GM23338 (cell line): ENCODE data around the gene HYKK. TPM values are rescaled to one million over a fixed set of nuclear protein-coding genes. Genes with fewer than 3 reads are reported as not detected.

Source experiments
- ATAC-seq: fragments of 200-7000 bp; cut with Tn5 transposase; 3 replicates; pipeline ENCODE4 v1.9.1; 2020
- DNase-seq: peaks from one replicate; pipeline ENCODE4 v3.0.0-alpha.2; 2015; ENCODE audit warnings: low spot score
- H2AFZ ChIP-seq: fragments of 200-600 bp; sonication (generic); 2 replicates; pipeline ENCODE4 v1.8.0; 2016; ENCODE audit warnings: antibody characterized with exemption, mild to moderate bottlenecking, moderate library complexity
- H3F3A ChIP-seq: fragments of 200-600 bp; sonication (generic); replicated peaks from 2 replicates; pipeline ENCODE4 v1.8.0; 2017; ENCODE audit warnings: antibody characterized with exemption, mixed run types, low read depth
- H3K27ac ChIP-seq: fragments of 200-600 bp; sonication (generic); 2 replicates; pipeline ENCODE4 v1.6.1; 2016; ENCODE audit warnings: low read depth
- H3K27me3 ChIP-seq: fragments of 200-600 bp; sonication (generic); 2 replicates; pipeline ENCODE4 v1.8.0; 2016; ENCODE audit warnings: mild to moderate bottlenecking, mixed run types, moderate library complexity; ENCODE audit not compliant: insufficient read depth
- H3K36me3 ChIP-seq: fragments of 200-600 bp; sonication (generic); 2 replicates; pipeline ENCODE4 v1.8.0; 2016; ENCODE audit warnings: mild to moderate bottlenecking; ENCODE audit not compliant: insufficient read depth
- H3K4me1 ChIP-seq: fragments of 200-600 bp; sonication (generic); 2 replicates; pipeline ENCODE4 v1.8.0; 2016; ENCODE audit warnings: mild to moderate bottlenecking, moderate library complexity; ENCODE audit not compliant: insufficient read depth
- H3K4me2 ChIP-seq: fragments of 200-600 bp; sonication (generic); 2 replicates; pipeline ENCODE4 v1.7.1; 2017; ENCODE audit warnings: mixed run types
- H3K4me3 ChIP-seq: fragments of 200-600 bp; sonication (generic); 2 replicates; pipeline ENCODE4 v1.6.1; 2016; ENCODE audit warnings: mixed run types
- H3K79me2 ChIP-seq: fragments of 200-600 bp; sonication (generic); replicated peaks from 2 replicates; pipeline ENCODE4 v1.8.0; 2017; ENCODE audit warnings: mild to moderate bottlenecking; ENCODE audit not compliant: insufficient read depth
- H3K9me2 ChIP-seq: fragments of 200-600 bp; sonication (generic); 2 replicates; pipeline ENCODE4 v1.8.0; 2017; ENCODE audit not compliant: insufficient read depth
- H4K20me1 ChIP-seq: fragments of 200-600 bp; sonication (generic); replicated peaks from 2 replicates; pipeline ENCODE4 v1.8.0; 2017; ENCODE audit warnings: mild to moderate bottlenecking; ENCODE audit not compliant: insufficient read depth
- H3K27ac Mint-ChIP-seq: 2 replicates; pipeline ENCODE4 v1.8.0; 2020; ENCODE audit warnings: inconsistent platforms, mild to moderate bottlenecking, moderate library complexity, mixed read lengths
- H3K27me3 Mint-ChIP-seq: 3 replicates; pipeline ENCODE4 v1.8.0; 2022; ENCODE audit warnings: low read depth, mild to moderate bottlenecking, moderate library complexity, mixed read lengths, inconsistent platforms; ENCODE audit not compliant: insufficient read depth, poor library complexity
- H3K36me3 Mint-ChIP-seq: 3 replicates; pipeline ENCODE4 v1.8.0; 2021; ENCODE audit warnings: low read depth, mild to moderate bottlenecking, inconsistent platforms, moderate library complexity, mixed read lengths
- H3K4me1 Mint-ChIP-seq: 3 replicates; pipeline ENCODE4 v1.8.0; 2020; ENCODE audit warnings: mild to moderate bottlenecking, inconsistent platforms, mixed read lengths
- H3K4me3 Mint-ChIP-seq: 3 replicates; pipeline ENCODE4 v1.8.0; 2021; ENCODE audit warnings: moderate library complexity, mild to moderate bottlenecking, inconsistent platforms, mixed read lengths
- H3K9me3 Mint-ChIP-seq: 3 replicates; pipeline ENCODE4 v1.8.0; 2020; ENCODE audit warnings: moderate library complexity, mild to moderate bottlenecking, inconsistent platforms, mixed read lengths
- CREB1 ChIP-seq: fragments of 250-450 bp; sonication (Bioruptor Pico); IDR thresholded peaks from 2 replicates; pipeline ENCODE4 v1.5.0; 2020; ENCODE audit warnings: low read depth, mild to moderate bottlenecking, moderate library complexity
- CTCF ChIP-seq, 2 experiments: fragments of 200-600 bp in 1 of 2; sonication (generic) in 1 of 2; conservative IDR thresholded peaks; 2 replicates each; pipeline versions ENCODE4 v1.5.1 to v1.6.1; 2016 to 2017; ENCODE audit warnings: antibody characterized with exemption in 2 of 2, low read depth in 2 of 2, mild to moderate bottlenecking in 2 of 2, moderate library complexity in 1 of 2
- ETS1 ChIP-seq: IDR thresholded peaks from 2 replicates; pipeline ENCODE4 v1.6.1; 2016; ENCODE audit warnings: antibody characterized with exemption
- EZH2phosphoT487 ChIP-seq: fragments of 200-600 bp; sonication (generic); IDR thresholded peaks from one replicate; pipeline ENCODE4 v1.8.1; 2018; ENCODE audit warnings: antibody characterized with exemption; ENCODE audit not compliant: unreplicated experiment
- POLR2AphosphoS5 ChIP-seq: IDR thresholded peaks from 2 replicates; pipeline ENCODE4 v1.6.1; 2016; ENCODE audit warnings: antibody characterized with exemption, low read depth
- REST ChIP-seq: IDR thresholded peaks from one replicate; pipeline ENCODE4 v1.6.1; 2018; ENCODE audit warnings: antibody characterized with exemption; ENCODE audit not compliant: unreplicated experiment
- ZNF114 ChIP-seq: fragments of 250-450 bp; sonication (Bioruptor Pico); IDR thresholded peaks from 2 replicates; pipeline ENCODE4 v1.5.0; 2020; ENCODE audit warnings: mild to moderate bottlenecking, moderate library complexity
- ZNF331 ChIP-seq: fragments of 250-450 bp; sonication (Bioruptor Pico); IDR thresholded peaks from 2 replicates; pipeline ENCODE4 v1.5.0; 2020; ENCODE audit warnings: low read depth, mild to moderate bottlenecking, moderate library complexity
- ZNF462 ChIP-seq: fragments of 250-450 bp; sonication (Bioruptor Pico); IDR thresholded peaks from 2 replicates; pipeline ENCODE4 v1.5.0; 2020; ENCODE audit warnings: mild to moderate bottlenecking, moderate library complexity
- polyA plus RNA-seq: library from polyadenylated mRNA; unstranded; fragments of >200 nt; fragmentation: Nextera tagmentation; extraction: Ambion mirVana; gene quantifications from 2 replicates; pipeline ENCODE4 v1.2.1, GENCODE V29; 2016
- total RNA-seq: library from RNA; depleted of rRNA; stranded (reverse); fragments of >200 nt; shearing (Covaris generic); gene quantifications from 2 replicates; pipeline ENCODE4 v1.2.3, GENCODE V29; 2014

HYKK gene
- total and polyA plus RNA-seq, 2 experiments from 2014 or later = 2.9 to 5.5 TPM

- no peaks in the 10 kb centered on the region for H3K27me3 ChIP-seq
- H3K27ac ChIP-seq = no peak overlapping the region
- peaks cover 13% of the 10 kb centered on the region for H4K20me1 ChIP-seq
- Mint-ChIP-seq H3K36me3 (peaks cover 73% of the 10 kb centered on the region), H3K4me3 (no peak overlapping the region), H3K27me3 (no peaks in the 10 kb centered on the region), H3K27ac (no peak overlapping the region), H3K9me3 (no peaks in the 10 kb centered on the region), H3K4me1 (peaks cover 14% of the 10 kb centered on the region; the same call in 2 of the 3 replicates)
- H3K4me2 ChIP-seq = no peak overlapping the region
- no peak overlapping the region for H3K4me3 ChIP-seq
- no peaks in the 10 kb centered on the region for H3K9me2 ChIP-seq
- H3K4me1 ChIP-seq = peaks cover 10% of the 10 kb centered on the region
- TF ChIP-seq CREB1 (CRISPR knock-in tag) (no peak), EZH2phosphoT487 (no peak), ZNF114 (CRISPR knock-in tag) (no peak), ETS1 (no peak), REST (no peak), POLR2AphosphoS5 (no peak), CTCF (conservative IDR thresholded peaks at IDR 0.05; ENCODE audit: low read depth in 2 of 2) (no peak), ZNF331 (CRISPR knock-in tag) (no peak), ZNF462 (no peak)
- no peak for DNase-seq
- peaks cover 45% of the 10 kb centered on the region; the same call in 1 of the 2 replicates for H3K36me3 ChIP-seq
- no peaks in the 10 kb centered on the region for H3F3A ChIP-seq
- H2AFZ ChIP-seq = no peak overlapping the region
- ATAC-seq = no peak
- 0 out of 2 replicates have a peak, but pooled peaks cover 6% of the 10 kb centered on the region for H3K79me2 ChIP-seq
These were observed 38.3 kb upstream of the HYKK start for GRCh38 chr15:78469031-78469430.
